Suprapubic skin (tissue), 4 donors: ENCODE data around the gene CLSTN2.

Experiments
- EP300 ChIP-seq: sonication (generic); formaldehyde crosslinking; IDR thresholded peaks from one replicate; pipeline ENCODE4 v1.6.1; 2017; ENCODE audit warnings: antibody characterized with exemption
- POLR2A ChIP-seq, 2 donors: fragments of 450-650 bp; IDR thresholded peaks; one replicate each; pipeline ENCODE4 v1.6.1; 2017; ENCODE audit warnings: antibody characterized with exemption in 2 of 2, mild to moderate bottlenecking in 2 of 2, moderate library complexity in 2 of 2
- POLR2AphosphoS5 ChIP-seq, 3 donors: sonication (generic); formaldehyde crosslinking; IDR thresholded peaks; one replicate each; pipeline ENCODE4 v1.6.1; 2017; ENCODE audit warnings: antibody characterized with exemption in 3 of 3
- TF ChIP-seq, protein P1 (sequence below), 2 donors: fragments of 200-600 bp in 1 of 2; fragments of 450-650 bp in 1 of 2; sonication (generic) in 1 of 2; IDR thresholded peaks; one replicate each; pipeline ENCODE4 v1.5.1; 2016 to 2019; ENCODE audit warnings: antibody characterized with exemption in 2 of 2, mild to moderate bottlenecking in 1 of 2, moderate library complexity in 1 of 2

DNA sequence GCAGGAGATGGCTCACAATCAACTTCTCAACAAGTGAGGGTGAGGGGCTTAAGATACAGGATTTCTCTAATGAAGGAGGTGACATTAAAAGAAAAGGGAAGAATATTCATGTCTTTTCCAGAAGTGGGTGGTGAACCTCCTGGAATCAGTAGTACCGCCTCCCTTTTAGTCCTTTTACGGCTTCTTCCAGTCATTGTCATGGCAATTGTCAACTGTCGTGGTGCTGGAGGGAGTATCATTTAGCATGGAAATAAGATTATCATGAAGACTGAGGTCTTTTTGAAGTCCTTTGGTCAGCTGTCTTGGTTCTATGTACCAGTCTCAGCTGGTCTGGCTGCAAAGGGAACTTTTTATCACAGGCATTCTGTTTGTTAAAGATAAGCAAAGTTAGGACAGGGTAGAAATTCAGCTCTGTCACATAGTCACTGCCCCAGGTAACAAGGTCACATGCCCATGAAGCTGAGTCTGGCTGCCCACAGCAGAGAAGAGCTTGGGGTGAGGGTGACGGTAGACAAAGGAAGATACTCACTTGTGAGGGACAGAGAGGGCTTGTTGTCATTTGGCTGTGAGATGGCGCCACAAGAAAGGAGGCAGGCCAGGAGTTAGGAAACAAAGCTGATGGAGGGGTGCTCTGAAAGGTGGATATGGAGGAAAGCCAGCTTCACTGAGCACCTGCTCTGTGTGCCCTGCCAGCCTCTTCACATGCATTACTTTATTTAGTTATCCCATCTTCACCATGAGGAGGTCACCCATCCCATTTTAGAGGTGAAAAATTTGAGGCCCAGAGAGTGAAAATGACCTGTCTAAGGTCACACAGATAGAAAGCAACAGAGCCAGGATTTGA lies 514.6 kb downstream of the CLSTN2 start:
- TF ChIP-seq, protein P1, sequence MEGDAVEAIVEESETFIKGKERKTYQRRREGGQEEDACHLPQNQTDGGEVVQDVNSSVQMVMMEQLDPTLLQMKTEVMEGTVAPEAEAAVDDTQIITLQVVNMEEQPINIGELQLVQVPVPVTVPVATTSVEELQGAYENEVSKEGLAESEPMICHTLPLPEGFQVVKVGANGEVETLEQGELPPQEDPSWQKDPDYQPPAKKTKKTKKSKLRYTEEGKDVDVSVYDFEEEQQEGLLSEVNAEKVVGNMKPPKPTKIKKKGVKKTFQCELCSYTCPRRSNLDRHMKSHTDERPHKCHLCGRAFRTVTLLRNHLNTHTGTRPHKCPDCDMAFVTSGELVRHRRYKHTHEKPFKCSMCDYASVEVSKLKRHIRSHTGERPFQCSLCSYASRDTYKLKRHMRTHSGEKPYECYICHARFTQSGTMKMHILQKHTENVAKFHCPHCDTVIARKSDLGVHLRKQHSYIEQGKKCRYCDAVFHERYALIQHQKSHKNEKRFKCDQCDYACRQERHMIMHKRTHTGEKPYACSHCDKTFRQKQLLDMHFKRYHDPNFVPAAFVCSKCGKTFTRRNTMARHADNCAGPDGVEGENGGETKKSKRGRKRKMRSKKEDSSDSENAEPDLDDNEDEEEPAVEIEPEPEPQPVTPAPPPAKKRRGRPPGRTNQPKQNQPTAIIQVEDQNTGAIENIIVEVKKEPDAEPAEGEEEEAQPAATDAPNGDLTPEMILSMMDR (IDR thresholded peaks at IDR 0.05) = no peak
- TF ChIP-seq POLR2AphosphoS5 (IDR thresholded peaks at IDR 0.05) (no peak), EP300 (no peak), POLR2A (IDR thresholded peaks at IDR 0.05) (no peak)
